ENCODE measurements around the gene U2AF2. TPM values are rescaled to one million over a fixed set of nuclear protein-coding genes. Genes with fewer than 3 reads are reported as not detected.

The U2AF2 gene
- total and polyA plus RNA-seq, 9 of the 15 experiments (the other 6 are each of a cell fraction or from before 2014, with no cell fraction given), result 3.0 to 331 (median 157) TPM

GRCh38 chr19:55640043-55640576 lies 14.7 kb upstream of the U2AF2 start (continued):
- TF ChIP-seq NCOA2 (IDR thresholded peaks at IDR 0.05; ENCODE audit: partially characterized antibody in 2 of 2) (no peak), KLF6 (CRISPR knock-in tag; IDR thresholded peaks at IDR 0.05; ENCODE audit: borderline replicate concordance) (peak; percentile 46; the same call in 1 of the 2 replicates), BRD9 (IDR thresholded peaks at IDR 0.05; ENCODE audit: low read depth, partially characterized antibody) (no peak), ZNF277 (CRISPR knock-in tag; IDR thresholded peaks at IDR 0.05; ENCODE audit: borderline replicate concordance) (no peak), ZBTB33 (CRISPR knock-in tag; IDR thresholded peaks at IDR 0.05) (peak; percentile 100), ZBTB7A (IDR thresholded peaks at IDR 0.05; ENCODE audit: borderline replicate concordance, control insufficient read depth, low read depth, low read length) (no peak), BACH1 (tag; IDR thresholded peaks at IDR 0.05) (no peak), BCOR (IDR thresholded peaks at IDR 0.05) (no peak), EP300 (IDR thresholded peaks at IDR 0.05; ENCODE audit: low read length) (no peak), BHLHE40 (IDR thresholded peaks at IDR 0.05; ENCODE audit: low read length) (peak; percentile 61), CHD7 (IDR thresholded peaks at IDR 0.05; ENCODE audit: low read depth, low read length) (no peak), ZNF408 (CRISPR knock-in tag; IDR thresholded peaks at IDR 0.05; ENCODE audit: low read depth) (no peak)

All from K562 (cell line).